Measurements from ENCODE around the gene MUC2.

Gene MUC2

DNA sequence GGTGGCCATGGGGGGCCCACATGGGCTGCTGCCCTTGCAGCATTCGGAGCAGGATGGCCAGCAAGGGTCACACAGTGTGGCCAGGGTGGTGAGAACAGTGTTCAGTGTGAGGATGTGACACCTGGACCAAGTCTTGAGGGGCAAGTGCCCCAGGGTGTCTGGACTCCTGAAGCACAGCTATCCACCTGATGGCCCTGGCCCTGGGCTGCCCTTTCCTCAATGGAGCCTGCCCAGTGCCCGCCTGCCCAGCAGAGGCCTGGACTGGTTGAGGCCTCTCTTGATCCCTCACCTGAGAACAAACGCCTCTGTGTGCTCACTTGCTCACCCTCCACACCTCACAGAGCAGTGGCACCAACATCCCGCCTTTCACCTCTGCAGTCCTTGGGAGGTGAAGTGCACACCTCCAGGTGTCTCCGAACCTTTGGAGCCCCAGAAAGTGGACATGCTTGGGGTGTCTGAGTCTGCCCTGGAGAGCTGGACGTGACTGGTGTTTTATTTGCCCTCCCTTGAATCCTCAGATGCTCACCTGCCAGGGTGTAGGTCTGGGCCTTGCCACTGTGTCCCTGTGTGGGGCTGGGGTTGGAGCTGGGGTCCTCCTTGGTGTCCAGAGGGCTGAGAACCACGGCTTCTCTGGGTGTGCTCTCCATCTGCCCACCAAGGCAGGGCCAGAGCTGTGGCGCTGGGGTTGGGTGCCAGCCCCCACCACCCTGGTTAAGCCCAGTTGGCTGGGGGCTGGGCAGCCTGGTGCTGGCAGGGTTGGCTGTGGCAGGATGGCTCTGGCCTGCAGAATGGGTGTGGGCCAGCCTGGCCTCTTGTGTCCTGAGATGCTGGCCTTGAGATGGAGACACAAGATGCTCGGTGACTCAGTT lies 3.8 kb upstream of the MUC2 start:
- in situ Hi-C loops (cut with HindIII; ENCODE audit: low sequenced_read_pairs) = no loop called here

DNA sequence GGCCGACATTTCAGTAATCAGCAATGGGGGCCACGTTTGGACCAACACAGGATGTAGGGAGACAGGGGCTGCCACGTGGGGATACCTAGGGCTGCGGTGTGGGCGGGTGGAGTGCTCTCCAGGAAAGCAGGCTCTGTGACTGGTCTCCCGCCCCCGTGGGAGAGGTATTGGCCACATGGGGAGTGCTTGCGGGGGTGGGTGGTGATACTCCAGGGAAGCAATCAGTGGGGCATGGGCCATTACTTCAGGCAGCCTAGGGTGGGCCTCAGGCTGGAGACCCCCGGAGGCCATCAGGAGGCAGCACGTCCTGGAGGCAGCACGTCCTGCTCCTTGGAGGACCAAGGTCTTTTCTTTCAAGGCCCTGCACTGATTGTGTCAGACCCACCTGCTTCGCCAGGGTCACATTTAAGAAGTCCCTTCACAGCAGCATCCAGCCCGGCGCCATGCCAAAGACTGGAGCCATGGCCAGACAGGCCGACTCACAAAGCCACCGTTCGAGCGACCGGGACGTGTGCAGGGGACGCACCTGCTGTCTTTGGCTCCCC lies 3.0 kb upstream of the MUC2 start:
- in situ Hi-C loops (cut with HindIII; ENCODE audit: low sequenced_read_pairs) = no loop called here

DNA sequence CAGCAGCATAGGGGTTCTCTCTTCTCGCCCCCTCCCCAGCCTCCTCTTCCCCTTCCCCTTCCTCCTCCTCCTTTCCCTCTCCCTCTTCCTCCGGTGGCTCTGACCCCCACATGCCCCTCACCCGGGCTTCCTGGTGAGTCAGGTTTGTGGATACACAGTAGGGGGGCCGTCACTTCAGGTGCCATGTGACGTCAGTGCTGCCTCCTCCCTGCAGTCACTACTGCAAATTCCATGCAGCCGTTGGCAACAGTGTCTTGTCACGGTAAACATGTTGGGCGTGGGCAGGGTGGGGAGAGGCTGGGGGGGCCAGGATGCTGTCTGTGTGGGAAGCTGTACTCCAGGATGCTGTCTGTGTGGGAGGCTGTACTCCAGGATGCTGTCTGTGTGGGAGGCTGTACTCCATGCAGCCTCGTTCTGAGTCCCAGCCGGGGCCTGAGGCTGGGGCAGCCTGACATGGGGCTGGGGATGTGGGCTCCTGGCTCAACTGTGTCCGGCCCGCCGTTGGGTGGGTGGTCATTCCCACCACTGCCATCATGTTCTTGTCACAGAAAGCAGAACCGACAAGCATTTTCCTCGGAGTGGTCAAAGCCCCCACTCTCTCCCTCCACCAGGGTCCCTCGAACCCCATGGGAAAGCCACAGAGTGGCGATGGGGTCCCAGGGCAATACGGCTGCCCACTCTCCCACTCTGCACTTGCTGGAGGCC lies 2.4 kb upstream of the MUC2 start:
- in situ Hi-C loops (cut with HindIII; ENCODE audit: low sequenced_read_pairs) = no loop called here

DNA sequence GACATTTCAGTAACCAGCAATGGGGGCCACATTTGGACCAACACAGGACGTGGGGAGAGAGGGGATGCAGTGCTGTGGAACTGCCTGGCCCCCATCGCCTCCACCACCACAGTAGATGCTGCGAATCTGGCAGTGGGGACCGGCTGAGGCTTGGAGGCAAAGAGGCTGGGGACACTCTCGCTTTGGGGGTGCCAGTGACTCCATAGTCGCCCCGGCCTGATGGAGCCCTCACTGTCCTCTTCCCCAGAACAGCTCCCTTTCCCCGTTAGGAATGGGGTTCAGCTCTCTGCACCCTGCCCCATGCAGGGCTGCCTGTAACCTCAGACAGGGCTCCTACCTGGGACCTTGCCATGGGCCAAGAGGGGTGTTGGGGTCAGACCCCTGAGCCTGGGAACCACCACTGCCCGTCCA lies 1.8 kb upstream of the MUC2 start:
- in situ Hi-C loops (cut with HindIII; ENCODE audit: low sequenced_read_pairs) = no loop called here

DNA sequence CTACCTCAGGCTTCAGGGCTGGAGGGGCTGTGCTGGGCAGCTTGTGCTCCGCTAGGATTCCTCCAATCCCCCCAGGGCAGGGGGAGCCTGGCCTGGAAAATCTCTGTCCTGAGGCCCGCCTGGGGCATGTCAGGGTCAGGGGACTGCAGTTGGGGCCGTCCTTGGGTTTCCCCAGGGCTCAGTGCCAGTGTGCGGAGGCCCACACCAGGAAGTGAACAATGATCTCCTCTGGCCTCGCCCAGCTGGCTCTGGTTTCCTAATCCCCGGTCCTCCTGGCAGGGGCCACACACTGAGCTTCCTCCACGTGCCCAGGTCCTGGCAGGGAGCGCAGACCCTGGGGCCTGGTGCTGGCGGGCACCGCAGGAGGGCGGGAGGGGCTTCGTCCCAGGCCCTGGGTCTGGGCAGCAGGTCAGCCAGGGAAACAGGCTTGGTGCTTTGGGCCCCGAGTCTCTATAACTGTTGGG lies 1.4 kb upstream of the MUC2 start:
- in situ Hi-C loops (cut with HindIII; ENCODE audit: low sequenced_read_pairs) = no loop called here

DNA sequence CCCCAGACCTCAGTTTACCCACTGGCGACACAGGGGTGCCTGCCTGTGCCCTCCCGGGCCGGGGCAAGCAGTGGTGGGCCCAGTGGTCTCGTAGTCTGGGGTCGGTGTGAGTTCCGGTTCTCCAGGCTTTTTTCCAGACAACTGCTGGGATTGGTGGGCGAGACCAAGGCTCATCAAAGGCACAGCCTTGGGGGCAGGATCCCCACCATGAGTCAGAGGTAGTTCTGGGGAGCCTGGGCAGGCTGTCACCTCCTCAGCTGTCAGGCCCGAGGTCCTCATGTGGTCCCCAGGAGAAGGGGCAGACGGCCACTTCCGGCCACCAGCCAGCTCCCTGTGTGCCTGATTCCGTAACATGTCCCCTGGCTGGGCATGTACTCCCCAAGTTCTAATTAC lies 827 bp upstream of the MUC2 start:
- in situ Hi-C loops (cut with HindIII; ENCODE audit: low sequenced_read_pairs) = no loop called here

DNA sequence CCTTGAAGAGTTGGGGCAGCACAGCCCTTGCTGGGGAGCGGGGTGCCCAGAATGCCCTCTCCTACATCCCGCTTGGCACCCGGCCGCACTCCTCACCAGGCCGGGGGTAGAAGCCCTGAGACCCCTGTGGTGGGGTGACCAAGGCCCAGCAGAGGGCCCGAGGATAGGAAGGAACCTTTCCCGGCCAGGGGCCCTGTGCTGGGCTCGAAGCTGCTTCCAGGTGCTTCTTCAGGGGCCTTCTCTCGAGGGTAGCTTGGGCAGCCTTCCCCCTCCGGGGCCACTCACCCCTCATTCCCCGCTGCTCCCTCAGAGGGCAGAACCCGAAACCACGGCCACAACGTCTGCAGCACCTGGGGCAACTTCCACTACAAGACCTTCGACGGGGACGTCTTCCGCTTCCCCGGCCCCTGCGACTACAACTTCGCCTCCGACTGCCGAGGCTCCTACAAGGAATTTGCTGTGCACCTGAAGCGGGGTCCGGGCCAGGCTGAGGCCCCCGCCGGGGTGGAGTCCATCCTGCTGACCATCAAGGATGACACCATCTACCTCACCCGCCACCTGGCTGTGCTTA lies 752 bp downstream of the MUC2 start:
- in situ Hi-C loops (cut with HindIII; ENCODE audit: low sequenced_read_pairs) = no loop called here

DNA sequence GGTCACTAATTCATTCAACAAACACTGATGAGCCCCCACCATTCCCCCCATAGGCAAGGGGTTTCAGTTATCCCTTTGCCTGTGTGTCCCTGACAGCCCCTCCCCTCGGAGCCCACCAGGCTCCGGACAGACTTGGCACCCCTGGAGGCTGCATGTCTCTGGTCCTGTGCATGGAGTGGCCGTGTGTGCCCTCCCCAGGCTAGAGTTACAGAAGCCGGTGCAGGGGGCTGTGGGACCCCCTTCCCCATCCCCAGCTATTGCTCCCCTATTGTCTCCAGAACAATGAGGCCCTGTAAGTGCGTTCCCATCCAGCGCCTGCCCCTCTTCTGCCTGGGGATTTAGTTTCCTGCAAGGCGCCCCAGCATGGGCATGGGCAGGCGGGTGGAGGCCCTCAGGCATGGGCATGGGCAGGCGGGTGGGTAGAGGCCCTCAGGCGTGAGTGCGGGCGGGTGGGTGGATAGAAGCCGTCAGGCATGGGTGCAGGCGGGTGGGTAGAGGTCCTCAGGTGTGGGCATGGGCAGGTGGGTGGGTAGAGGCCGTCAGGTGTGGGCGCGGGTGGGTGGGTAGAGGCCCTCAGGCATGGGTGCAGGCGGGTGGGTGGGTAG lies 1.5 kb downstream of the MUC2 start:
- in situ Hi-C loops (cut with HindIII; ENCODE audit: low sequenced_read_pairs) = no loop called here

DNA sequence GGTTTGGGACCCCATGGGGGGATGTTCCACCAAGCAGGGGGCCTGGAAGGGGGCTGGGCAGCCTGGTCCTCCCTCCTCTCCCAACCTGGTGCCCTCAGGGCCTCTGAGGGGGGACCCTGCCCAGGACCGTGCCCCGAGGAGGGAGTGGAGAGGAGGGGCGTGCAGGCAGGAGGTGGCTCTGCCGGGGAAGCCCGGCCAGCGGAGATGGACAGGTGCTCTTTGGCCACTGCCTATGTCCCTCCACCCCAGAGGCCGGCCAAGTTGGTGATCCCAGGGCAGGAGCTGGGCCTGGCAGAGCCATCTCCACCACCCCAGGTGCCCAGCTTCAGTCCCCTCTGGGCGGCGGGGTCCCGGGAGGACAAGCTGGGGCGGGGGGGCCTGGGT lies 2.4 kb downstream of the MUC2 start:
- in situ Hi-C loops (cut with HindIII; ENCODE audit: low sequenced_read_pairs) = no loop called here

DNA sequence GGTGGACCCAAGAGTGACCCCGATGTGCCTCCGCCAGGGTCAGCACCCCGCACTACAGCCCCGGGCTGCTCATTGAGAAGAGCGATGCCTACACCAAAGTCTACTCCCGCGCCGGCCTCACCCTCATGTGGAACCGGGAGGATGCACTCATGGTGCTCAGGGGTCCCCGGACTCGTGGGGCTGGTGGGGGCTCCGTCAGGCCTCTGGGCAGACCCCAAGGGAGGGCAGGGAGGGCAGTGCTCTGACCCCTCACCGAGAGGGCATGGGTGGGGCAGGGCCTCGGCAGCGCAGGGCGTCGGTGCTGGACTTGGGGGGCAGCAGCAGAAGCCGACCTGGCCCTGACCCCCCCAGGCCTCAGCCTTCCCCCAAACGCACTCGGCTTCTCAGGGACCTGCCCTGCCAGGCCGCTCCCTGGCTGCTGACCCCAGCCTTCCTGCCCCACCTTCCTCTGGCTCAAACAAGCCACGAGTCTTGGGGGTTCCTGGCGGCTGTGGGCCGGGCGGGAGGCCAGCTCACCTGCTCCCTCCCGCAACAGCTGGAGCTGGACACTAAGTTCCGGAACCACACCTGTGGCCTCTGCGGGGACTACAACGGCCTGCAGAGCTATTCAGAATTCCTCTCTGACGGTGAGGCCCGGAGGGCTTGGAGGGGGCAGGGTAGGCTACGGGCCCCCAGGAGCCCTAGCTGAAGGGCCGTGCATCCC lies 2.9 kb downstream of the MUC2 start:
- in situ Hi-C loops (cut with HindIII; ENCODE audit: low sequenced_read_pairs) = no loop called here

DNA sequence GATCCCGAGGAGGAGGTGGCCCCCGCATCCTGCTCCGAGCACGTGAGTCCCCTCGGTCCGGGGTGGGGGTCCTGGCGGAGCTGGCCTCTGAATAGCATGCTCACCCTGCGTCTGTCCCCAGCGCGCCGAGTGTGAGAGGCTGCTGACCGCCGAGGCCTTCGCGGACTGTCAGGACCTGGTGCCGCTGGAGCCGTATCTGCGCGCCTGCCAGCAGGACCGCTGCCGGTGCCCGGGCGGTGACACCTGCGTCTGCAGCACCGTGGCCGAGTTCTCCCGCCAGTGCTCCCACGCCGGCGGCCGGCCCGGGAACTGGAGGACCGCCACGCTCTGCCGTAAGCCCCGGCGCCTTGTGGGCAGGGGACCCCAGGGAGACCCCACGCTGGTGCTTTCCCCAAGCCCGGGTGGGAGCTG lies 3.5 kb downstream of the MUC2 start:
- in situ Hi-C loops (cut with HindIII; ENCODE audit: low sequenced_read_pairs) = no loop called here

DNA sequence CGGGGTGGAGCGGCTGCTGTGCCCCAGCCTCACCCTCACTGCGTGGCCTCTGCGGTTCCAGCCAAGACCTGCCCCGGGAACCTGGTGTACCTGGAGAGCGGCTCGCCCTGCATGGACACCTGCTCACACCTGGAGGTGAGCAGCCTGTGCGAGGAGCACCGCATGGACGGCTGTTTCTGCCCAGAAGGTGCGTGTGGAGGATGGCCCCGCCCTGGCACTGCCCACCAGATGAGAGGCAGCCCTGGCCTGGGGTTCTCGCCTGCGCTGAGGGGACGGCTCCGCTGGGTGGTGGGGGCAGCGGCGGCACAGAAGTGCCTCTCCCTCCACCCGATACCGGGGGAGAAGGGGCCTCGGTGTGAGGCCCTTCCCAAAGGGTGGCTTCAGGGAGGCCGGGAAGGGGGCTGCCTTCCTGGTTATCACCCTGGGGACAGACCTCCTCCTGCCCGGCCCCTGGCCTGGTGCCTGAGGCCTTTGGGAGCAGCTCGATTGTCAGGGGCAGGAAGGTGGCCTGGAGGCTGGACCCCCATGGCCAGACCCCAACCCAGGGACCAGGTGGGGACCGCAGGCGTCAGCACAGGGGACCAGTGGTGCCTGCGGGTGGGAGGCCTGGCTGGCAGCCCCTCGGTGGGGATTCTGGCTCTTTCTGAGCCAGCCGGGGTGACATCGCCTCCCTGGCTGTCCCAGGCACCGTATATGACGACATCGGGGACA lies 7.1 kb downstream of the MUC2 start:
- in situ Hi-C loops (cut with HindIII; ENCODE audit: low sequenced_read_pairs) = no loop called here

DNA sequence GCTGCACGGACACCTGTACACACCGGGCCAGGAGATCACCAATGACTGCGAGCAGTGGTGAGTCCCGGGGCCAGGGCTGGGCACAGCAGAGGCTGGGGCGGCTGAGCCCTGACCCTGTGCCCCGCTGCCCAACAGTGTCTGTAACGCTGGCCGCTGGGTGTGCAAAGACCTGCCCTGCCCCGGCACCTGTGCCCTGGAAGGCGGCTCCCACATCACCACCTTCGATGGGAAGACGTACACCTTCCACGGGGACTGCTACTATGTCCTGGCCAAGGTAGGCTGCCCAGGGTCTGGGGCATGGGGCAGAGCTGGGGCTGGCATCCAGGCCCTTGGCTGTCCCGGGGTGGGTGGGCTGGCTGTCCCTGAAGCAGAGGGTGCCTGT lies 7.7 kb downstream of the MUC2 start:
- in situ Hi-C loops (cut with HindIII; ENCODE audit: low sequenced_read_pairs) = no loop called here

DNA sequence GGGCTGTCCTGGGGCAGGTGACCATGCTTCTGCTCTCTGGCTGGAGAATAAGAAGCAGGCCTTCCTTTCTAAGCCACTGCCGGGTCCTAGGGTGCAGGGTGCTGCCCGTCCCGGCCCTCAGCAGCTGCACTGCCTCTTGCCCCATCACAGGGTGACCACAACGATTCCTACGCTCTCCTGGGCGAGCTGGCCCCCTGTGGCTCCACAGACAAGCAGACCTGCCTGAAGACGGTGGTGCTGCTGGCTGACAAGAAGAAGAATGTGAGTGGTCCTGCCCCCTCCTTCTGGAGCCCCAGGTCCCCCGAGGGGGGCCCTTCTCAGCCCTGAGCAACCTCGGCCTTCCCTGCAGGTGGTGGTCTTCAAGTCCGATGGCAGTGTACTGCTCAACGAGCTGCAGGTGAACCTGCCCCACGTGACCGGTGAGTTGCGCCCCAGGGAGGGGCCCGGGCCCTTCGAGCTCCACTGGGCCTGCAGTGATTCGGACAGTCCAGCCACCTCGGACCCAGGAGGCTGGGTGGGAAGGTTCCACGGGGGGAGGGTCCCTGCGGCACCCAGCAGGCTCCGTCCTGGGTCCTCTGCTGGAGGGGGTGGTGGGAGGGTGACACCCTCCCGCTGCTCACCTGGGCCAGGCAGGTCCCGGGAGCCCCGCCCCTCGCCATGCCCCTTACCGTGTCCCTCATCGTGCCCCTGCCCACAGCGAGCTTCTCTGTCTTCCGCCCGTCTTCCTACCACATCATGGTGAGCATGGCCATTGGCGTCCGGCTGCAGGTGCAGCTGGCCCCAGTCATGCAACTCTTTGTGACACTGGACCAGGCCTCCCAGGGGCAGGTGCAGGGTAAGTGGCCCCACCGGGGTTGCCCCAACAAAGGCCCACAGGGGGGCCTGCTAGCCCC lies 8.3 kb downstream of the MUC2 start:
- in situ Hi-C loops (cut with HindIII; ENCODE audit: low sequenced_read_pairs) = no loop called here

DNA sequence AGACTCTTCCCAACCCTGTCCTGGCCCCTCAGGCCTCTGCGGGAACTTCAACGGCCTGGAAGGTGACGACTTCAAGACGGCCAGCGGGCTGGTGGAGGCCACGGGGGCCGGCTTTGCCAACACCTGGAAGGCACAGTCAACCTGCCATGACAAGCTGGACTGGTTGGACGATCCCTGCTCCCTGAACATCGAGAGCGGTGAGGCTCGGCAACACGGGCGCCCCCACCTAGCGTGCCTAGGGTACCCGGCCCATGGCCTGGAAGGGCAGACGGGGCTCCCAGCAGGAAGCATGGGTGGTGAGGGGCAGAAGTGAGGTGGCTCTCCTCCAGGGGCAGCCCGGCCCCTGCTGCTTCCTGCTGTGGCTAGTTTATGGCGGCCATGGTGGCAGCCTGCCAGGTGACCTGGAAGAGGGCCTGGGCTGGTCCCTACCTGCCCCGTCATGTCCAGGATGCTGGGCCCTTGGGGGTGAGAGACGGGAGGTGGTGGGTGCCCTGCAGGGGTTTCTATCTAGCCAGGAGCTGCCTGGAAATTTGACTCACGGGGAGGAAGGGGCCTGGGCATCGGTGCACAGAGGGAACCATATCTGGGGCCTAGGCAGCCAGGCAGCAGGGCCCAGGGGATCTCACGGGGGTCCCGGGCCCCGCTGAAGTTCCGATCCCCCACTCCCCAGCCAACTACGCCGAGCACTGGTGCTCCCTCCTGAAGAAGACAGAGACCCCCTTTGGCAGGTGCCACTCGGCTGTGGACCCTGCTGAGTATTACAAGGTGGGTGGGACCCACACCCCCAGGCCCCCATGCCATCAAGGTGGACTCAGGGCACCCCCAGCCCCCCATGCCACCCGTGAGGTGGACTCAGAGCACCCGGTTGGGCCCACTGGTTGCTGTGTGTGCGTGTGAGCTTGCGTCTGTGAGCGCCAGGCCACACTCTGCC lies 9.2 kb downstream of the MUC2 start:
- in situ Hi-C loops (cut with HindIII; ENCODE audit: low sequenced_read_pairs) = no loop called here

DNA sequence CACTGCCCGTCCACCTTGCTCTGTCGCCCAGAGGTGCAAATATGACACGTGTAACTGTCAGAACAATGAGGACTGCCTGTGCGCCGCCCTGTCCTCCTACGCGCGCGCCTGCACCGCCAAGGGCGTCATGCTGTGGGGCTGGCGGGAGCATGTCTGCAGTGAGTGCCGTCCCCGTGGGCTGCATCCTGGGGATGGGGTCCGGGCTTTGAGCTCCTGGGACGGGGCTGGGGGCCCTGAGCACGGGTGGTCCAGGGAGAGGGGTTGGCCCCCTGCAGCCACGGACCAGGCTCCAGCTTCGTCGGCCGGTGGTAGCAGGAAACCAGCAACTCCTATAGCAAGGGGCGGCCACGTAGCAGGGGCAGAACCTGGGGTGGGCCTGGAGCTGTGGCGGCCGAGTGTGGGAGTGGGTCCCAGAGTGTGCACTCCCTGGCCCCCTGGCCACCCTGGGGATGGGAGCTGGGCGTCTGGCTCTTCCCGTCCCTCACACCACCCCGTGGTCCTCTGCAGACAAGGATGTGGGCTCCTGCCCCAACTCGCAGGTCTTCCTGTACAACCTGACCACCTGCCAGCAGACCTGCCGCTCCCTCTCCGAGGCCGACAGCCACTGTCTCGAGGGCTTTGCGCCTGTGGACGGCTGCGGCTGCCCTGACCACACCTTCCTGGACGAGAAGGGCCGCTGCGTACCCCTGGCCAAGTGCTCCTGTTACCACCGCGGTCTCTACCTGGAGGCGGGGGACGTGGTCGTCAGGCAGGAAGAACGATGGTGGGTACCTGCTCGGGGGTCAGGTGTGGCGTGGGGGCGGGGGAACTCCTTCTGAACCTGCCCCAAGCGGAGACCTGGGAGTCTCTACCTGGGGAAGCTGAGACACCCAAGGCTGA lies 10.1 kb downstream of the MUC2 start:
- in situ Hi-C loops (cut with HindIII; ENCODE audit: low sequenced_read_pairs) = no loop called here
